Suppressor macrophage treated with lipopolysaccharide for 4 hours (primary cell): ENCODE measurements around the gene RHEBL1.
"Not testable (repeated sequence)": the region's sequence is repeated elsewhere in the genome, so short reads cannot be mapped to it uniquely, and the experiment has no call there.

Experiments
- DNase-seq: peaks from one replicate; pipeline ENCODE4 v3.0.0-alpha.2; 2020

The RHEBL1 gene

DNA sequence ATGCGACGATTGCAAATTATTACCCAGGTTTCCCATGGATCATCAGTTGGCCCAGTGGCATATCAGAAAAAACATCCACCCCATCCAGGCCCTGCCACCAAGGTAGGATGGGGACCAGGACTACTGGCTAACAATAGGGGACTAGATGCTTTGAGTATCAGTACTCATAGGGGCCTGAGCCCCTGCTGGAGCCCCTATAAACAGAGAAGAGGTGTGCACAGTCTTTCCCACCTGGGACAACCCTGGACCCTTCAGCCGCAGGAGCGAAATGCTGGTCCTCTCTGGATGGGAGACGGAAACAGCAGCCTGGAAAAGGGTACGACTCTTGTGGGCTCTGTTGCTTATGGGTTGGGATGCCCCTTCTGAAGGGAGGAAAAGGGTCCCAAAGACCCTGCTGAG, 19.2 kb upstream of the RHEBL1 start:
- DNase-seq, result no peak

DNA sequence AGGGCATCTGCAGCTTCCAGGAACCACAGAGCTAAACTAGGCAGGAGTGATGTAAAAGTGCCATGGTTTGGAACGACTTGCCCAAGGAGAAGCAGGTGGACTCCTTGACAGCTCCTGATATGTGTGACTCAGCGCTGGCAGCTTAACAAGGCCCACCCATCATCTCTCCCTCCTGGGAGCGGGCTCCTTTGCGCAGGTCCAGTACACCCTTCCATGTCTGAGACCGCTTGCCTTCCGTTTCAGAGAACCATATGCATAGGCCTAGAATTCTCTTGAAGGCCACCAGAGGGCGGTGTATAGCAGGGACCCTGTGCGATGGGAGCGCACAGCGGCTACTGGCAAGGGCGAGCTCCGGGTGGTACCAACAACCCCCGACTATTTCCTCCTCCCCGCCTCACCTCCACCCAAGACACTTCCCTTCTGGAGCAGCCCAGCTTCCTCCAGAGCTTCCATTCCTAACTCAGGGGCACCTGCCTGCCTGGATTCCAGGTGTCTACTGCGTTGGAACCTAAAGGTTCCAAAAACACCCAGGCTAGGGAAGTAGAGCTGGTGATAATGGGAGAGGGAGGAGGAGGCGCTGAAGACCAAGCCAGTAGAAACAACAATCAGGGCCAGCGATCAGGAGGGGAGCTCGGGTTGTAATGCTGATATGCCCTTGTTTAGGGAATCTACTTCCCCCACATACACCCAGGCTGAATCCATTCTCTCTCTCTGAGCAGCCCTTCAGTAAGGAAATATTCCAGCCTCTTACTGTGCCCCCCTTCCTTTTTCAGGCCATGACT, 18.6 kb upstream of the RHEBL1 start:
- peak; percentile 86 for DNase-seq

DNA sequence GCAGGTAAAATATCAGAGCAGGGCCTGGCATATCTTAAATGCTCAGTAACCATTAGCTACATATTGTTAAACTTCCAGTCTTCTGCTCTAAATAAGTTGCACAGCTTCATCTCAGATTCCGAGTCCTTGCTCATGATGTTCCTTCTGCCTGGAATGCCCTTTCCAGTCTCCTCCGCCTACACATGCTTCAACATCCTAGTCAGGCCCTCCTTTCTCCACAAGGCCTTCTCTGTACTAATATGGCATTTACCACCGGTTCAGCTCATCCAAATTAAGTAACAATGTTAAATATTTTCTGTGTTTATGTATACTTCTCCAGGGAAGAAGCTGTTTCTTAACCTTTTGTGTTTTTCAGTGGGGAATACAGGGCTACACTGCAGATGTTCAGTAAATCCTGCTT, 16.3 kb upstream of the RHEBL1 start:
- no peak for DNase-seq

DNA sequence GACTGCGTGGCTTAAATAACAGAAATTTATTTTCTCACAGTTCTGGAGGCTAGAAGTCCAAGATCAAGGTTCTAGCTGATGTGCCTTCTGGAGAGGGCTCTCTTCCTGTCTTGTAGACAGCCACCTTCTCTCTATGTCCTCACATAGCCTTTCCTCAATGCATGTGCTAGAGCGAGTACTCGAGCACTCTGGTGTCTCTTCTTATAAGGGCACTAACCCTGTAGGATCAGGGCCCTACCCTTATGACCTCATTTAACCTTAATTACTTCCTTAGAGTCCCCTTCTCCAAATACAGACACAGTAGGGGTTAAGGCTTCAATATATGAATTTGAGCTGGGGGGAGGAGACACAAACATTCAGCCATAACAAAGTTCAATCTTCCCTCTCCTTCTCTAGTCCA, 14.7 kb upstream of the RHEBL1 start:
- no peak for DNase-seq

DNA sequence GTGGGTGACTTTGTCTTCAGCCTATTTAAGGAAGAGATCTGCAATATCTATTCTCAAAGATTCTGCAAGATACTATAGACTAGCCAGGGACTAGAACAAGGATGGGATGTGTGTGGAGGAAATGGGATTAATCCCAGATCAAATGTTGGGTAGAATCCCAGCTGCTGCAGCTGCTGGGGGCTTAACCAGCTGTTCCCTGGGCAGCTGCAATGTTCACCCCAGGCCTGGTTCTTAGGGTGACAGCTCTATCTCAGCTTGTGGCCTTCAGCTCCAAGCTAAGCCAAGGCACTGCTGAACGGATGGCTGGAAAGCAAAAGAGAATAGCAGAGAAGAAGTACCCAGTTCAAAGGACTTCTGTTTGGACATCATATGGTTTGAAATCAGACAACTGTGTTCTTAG, 10.0 kb upstream of the RHEBL1 start:
- no peak for DNase-seq

DNA sequence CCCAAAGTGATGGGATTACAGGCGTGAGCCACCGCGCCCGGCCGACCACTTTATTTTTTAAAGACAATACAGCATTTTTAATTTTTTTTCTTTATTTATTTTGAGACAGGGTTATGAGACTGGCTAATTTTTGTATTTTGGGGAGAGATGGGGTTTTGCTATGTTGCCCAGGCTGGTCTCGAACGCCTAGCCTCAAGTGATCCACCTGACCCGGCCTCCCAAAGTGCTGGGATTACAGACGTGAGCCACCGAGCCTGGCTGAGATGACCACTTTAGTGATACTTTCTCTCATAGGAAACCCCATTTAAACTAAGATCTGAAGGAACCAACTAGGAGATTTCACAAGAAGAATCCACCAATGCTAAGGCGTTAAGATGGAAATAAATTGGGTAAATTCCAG, 1.2 kb upstream of the RHEBL1 start:
- no peak for DNase-seq

DNA sequence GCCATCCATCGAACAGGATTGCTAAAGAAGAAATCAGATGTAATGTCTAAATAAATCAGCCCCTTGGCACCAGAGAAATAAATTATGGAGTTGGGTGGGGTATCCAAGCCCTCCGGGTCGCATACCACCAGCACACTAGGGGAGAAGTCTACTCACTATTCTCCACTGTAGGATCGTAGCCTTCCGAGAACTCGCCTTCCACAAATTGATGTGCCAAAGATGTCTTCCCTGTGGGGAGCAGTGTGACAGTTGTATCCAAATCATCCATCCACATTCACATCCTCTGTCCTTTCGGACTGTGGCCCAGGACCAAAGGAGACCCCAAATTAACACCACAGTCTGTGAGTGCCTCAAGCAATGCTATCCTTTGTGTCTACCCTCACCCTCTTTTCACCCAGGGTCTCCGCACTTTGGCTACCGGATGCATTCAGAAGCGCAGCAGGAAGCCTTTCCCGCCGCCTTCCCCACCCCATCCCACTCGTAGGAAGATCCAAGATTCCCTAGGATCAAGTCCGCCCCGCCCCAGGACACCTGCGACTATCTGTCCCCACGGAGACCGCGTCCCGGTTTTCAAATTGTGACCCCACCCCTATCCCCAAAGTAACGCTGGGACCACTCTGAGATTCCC, 786 bp downstream of the RHEBL1 start:
- DNase-seq, result no peak

DNA sequence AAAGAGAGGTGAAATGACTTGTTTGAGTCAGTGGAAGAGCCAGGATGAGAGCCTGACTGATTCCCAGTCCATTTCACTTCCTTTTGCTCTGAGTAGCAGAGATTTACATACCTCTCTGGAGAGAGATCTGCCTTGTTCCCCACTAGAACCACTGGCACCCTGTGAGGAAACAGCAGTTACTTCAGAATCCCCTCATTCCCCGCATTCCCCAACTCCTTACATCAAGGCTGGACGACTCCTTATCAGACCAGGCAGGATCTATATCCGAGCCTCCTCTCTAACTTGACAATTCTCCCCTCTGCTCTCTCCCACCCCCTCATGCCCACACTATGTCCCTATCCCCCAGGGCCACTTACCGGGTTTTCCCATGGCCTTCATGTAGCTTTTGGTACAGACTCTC, 3.7 kb downstream of the RHEBL1 start:
- no peak for DNase-seq

DNA sequence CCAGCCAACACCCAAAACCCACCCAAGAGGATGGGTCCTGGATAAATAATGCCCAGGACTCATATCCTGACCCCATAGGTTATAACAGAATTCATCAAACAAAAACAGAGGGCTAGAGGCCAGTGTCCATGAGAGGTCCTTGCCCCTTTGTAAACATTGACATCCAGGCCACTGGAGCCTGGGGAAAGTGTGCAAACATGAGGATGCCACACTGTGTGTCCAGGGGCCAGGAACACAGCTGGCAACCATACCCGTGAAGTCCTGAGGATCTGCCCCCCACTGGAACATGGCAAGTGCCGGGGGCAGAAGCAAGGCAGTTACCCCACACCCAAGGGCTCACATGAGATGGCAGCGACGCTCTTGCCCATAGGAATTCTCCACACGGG, 5.0 kb downstream of the RHEBL1 start:
- DNase-seq, result no peak

DNA sequence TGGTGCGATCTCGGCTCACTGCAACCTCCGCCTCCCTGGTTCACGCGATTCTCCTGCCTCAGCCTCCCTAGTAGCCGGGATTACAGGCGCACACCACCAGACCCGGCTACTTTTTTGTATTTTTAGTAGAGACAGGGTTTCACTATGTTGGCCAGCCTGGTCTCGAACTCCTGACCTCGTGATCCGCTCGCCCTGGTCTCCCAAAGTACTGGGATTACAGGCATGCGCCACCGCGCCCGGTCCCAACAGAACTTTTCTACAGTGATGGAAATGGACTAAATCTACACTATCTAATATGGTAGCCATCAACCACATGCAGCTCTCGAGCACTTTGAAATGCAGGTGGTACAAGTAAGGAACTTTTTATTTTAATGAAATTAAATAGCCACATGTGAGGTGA, 7.9 kb downstream of the RHEBL1 start:
- not testable (repeated sequence) for DNase-seq

DNA sequence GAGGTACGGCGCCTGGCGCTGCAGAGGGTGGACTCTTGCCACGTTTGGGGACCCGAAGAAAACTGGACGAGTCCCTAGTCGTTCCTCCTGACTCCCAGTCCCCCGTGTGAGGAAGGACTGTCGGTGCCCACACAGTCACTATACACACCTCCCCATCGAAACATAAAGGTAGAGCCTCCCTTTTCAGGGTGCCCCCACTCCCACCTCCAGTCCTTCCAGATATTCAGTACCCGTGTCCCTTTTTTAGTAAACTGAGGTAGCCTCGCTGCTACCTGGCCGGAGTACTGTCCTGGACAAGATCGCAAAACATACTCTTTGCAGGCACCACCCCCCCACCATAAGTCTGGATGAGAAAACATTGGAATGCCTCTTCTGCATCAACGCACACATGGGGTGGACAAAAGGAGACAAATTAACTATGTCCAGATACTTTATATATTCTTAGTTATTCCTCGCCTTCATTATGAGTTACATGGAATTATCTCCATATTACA, 8.6 kb downstream of the RHEBL1 start:
- DNase-seq, result no peak

DNA sequence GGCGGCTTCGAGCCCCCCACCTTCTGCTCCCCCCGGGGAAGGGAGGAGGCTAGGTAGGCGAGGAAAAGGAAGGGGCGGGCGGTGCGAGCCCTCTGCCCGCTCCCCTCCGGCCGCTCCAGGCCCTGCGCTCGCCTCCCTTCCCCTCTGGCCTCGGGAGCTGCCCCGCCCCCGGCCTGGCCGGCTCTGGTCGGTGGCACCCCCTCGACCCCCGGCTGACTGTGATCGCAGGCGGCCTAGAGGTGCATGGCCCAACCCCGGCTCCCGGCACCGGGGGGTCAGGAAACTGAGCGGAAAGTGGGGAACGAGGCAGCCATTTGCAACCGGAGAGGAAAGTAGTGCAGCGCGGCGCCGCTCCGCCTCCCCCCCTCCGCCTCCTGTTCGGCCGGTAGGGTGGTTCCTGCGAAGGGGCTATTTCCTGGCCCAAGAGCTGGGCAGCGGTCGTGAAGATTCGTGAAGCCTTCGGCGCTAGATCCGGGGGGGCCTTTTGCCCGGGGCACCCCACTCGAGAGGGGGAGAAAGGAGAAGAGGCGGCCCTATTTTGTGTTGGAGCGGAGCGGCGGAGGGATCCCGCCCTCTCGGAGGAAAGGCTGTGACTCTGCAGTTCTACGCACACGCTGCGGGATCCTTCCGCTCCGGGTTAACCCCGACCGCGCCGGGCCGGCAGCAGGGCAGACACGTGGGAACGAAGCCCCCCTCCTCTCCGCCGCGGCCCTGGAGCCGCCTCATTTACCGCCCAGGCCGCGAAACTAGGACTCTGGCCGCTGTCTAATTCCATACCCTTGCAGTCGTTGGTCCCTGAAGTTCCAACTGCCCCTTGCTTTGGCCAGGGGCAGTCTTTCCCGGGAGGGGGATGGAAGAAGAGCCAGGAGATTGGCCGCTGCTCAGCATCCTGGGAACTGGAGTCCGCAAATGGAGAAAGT, 9.3 kb downstream of the RHEBL1 start, which contains the start of gene KMT2D:
Gene KMT2D, minus strand, starts transcription at position 558 of the 920 bp plus-strand sequence. CDS start 5,470 bp downstream, outside the sequence.
- peak; percentile 95 for DNase-seq

DNA sequence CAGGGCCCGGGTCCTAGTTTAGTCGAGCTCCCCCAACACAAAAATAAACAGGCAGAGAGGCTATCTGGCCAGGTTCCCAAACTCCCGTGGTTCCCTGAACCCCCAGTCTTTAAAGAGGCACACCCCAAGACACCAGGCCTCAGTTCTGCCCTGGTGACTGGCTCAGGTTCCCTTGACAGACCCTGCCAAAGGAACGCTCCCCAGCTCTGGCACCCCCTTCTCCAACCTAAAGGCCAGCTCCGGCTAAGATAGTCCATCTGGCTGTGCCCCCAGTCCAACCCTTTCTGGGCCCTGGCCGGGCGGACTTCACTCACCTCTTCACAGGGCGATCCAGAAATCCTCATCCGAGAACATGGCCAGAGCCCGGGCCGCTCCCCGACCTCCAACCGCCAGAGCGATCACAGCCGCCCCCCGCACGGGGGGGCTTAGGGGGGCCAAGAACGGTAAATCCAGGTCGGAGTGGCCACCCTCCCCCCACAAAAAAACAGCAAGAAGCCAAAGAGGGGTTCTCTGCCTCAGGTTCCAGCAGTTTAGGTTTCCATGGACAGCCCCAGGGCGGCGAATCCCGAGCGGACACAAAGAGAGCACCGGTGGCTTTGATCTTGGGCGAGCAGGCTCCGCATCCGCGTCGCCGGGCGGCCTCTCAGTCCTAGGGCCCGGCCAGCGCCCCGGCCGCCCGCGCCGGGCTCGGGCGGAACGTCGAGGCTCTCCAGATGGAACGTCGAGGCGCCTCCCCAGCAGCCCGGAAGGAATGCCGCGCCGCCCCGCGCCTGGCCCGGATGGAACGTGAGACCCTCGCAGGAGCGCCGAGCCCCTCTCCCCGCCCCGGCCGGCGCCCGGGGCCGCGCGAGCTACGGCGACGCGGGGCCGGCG, 10.2 kb downstream of the RHEBL1 start:
- DNase-seq, result peak; percentile 41

DNA sequence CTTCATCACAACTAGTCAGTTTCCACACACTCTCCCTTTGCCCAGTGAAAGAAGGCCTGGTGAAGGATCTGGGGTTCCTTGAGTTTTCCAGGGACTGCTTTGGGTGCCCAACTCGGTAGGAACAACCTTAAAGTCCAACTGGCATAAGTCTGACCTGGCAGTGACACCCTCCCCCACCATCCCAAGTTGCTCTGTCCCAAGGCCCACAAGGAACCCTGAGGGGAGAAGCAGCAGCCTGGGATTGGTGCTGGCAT, 10.8 kb downstream of the RHEBL1 start:
- no peak for DNase-seq

DNA sequence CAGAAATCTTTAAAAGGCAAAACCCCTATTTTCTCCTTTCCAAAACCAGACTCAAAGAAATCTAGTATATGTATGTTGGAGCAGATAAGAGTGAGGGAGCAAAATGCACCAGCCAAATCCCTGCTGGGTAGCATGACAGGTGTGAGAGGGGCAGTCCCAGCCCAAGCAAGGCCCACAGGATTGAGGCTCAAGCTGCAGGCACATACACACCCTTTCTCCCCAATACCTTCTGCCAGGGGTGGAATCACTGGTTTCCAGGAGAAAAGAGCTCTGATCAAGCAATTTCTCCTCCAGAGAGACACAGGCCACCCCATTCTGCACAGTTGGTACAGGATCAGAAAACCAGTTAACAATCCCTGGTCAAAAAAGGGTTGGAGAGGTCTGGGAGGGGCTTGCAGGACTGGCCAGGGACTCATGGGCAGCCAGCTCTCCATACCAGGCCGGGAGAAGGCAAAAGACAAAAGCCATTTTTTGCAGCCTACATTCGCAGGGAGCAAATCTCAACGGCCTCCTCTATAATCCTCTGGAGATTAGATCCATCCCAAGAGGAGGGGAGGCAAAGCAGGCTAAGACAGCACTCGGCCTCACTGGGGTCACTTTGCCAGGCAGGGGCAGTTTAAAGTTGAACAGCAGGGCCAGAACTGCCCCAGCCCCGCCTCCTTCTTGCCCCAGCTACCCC, 11.3 kb downstream of the RHEBL1 start:
- DNase-seq, result no peak

DNA sequence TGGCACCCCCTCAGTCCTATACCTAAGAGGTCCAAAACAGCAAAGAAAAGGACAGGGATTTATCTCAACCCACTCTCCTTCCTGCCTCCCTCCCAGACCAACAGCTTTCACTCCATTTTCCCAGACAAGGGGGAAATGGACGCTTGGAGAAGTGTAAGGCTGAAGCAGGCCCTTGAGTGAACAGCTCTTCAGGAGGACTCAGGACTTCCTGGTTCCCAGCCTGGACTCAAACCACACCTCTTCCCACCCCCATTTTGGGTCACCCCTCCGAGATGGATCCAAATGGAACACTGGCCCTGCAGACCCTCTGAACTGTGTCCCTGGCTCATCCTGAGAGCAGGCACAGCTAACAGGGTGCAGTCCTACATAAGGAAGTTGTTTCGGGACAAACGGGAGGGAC, 11.9 kb downstream of the RHEBL1 start:
- peak; percentile 40 for DNase-seq

DNA sequence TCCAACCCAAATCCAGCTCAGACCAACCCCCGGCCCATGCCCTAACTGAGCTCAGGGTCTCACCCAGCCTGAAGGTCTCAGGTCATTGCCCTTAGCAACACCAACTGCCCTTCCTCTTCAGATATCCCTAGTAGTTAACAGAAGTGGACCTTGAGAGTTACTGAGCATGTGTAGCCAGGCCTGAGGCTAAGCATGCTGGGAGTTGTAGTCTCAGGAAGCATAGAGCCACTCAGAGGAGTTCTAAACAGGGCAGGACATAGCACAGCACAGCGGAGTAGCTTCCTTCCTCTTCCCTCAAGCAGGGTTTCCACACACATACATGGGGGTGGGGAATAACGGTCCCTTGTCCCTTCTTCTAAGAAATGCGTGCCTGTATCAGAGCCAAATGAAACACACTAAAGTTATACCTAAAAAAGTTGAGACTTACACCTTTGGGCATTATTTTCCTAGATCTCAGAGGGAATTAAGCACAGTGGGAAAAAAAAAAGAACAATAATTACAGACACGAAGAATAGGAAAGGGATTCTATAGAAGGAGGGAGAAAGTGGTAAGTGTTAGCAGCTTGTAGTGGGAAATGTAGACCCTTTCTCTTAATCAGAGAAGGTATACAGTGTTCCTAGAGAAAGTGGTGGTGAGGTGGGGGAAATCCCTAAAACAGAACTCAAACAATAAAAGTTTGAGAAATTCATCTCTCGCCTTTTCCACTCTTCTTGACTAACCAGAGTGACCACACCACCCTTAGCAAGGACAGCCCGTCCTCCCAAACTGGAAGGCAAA, 13.6 kb downstream of the RHEBL1 start:
- DNase-seq, result peak; percentile 93

DNA sequence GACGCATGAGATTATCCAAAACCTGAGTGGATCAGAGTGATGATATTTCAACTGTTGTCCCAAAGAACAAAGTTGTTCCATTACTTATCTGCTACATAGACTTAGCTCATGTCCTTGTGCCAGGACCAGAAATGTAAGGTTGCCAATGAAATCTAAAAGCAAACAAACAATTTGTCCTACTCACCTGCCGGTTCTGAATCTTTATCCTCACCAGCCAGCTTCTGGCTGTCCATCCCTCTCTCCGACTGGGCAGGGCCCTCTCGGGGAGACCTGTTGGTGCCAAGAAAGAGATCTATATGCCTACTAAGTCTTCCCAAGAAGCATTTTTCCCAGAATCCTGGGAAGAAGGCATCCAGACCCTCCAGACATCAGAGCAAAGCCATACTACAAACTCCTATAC, 14.7 kb downstream of the RHEBL1 start:
- no peak for DNase-seq

DNA sequence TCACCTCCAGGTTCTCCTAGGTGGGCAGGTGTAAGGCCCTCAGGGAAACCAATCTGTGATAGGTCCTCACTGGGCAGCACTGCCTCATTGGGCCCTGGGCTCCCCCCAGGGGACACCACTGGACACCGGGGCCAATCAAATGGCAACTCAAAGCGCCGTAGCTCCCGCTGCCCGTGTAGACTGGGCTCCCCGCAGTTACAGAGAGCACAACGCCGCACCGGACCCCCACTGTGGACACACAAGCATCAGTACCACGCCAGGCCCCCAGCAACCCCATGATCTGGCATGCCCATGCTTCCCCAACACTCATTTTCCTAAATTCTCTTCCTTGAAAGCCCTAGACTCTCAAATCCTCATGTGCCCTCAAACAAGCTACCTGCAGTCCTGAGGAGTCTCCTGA, 15.3 kb downstream of the RHEBL1 start:
- DNase-seq, result no peak

DNA sequence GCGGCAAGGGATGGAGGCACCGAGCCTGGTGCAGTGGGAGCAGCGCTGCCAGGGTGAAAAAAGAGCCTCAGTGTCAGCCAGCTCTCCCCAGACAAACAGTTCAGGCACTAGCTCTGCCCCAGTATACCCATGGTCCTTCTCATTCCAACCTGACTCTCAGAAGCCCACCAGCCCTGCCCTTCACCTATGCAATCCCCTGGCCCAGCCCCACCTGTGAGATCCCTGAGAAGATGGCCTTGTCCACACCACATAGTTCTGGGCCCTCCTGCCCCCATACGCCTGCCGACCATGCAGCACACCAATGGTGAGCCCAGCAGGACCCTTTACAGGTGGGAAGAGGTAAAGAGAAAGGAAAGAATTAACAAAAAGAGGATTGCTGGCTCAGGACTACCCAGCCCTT, 15.7 kb downstream of the RHEBL1 start:
- DNase-seq, result no peak
